ENCODE measurements around the gene PANX1.
"Not testable (repeated sequence)": the region's sequence is repeated elsewhere in the genome, so short reads cannot be mapped to it uniquely, and the experiment has no call there.

PANX1 gene

GRCh38 chr11:94128746-94129511 is at the start of gene PANX1:
TSS of gene PANX1 (plus strand) at chr11:94128841. CDS start at chr11:94129313, 472 bp downstream.
- peak; percentile 68 for DNase-seq (ENCODE audit: low read depth in 2 of 2)

DNA sequence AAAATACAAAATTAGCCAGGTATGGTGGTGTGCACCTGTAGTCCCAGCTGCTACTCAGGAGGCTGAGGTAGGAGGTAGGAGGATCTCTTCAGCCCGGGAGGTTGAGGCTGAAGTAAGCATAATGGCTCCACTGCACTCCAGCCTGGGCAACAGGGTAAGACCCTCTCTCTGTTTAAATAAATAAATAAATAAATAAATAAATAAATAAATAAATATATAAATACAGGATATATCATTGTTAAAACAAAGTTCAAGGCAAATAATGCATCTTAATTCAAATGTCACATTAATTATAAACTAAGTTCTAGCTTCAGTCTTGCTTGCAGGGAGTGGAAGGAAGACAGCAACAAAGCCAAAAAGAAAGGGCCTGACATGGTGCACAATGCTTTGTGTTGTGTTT is 44.5 kb upstream of the PANX1 start:
- no peak for DNase-seq (ENCODE audit: low read depth in 2 of 2)

DNA sequence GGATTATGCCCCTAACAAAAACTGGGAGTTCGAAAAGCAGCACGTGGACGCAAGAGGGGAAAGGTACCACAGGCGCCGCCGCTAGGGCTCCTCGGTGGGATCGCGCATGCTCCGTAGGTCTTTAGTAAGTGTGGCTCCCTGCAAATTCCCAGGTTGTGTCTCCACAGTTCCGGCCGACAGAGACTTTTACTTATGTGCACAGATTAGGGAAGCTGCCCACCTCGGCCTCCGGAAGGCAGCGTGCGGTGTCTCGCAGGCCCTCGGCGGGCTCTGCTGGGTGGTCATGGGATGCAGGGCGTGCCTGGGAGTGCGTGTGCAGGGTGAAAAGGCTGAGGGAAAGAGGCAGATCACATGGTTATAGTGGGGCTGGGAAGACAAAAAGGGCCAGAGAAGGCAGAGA is 39.7 kb upstream of the PANX1 start:
- no peak for DNase-seq (ENCODE audit: low read depth in 2 of 2)

DNA sequence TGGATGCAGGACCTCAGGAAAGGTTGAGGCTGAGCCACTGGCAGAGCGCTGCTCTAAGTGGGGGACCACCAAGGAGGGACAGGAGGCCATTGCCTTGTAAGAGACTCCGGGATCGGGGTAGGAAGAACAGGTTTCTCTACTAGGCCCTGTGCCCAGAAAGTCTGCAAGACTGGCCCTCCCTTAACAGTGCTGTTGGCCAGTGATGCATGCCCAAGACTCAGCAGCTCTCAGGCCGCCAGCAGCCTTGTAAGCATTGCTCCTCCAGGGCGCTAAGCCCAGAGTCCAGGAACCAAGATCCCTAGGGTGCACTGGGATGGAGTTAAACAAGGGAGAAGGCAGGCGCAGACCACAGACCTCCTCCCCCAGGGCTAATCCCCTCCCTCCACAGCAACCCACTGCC is 39.3 kb upstream of the PANX1 start:
- no peak for DNase-seq (ENCODE audit: low read depth in 2 of 2)

DNA sequence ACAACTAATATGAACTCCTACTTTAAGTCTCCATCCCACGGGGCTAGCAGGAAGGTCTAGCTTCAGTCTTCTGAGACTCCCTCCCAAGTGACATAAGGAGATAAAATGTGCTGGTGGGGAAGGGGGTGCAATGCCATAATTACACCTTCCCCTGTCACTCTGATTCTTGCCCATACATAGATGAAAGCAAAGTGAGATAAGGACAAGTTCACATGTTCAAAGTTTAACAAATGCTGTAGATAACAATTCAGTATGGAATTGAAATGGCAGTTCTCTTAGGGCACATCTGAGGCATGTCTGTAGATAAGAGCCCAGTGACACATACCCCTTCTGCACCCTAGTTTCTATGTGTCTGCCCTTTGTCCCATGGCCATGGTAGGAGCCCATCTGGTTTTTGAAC is 38.2 kb upstream of the PANX1 start:
- DNase-seq (ENCODE audit: low read depth in 2 of 2): no peak

DNA sequence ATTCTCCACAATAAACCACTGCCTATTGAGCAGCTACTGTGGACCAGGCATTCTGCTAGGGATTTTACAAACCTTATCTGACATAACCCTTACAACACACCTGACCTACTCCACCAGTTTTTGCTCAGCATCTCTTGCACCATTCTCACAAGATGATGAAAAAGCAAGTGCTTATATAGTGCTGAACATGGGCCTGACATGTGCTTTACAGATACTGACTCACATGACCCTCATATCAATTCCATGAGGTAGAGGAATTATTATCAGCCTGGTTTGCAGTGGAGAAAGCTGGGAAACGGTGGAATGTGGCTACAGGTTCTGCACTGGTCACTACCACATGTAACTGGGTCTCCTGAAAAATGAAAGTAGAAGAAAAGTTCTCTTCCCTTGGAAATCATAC is 37.5 kb upstream of the PANX1 start:
- no peak for DNase-seq (ENCODE audit: low read depth in 2 of 2)

- DNase-seq (ENCODE audit: low read depth in 2 of 2): no peak
Measured at GRCh38 chr11:94100253-94100652, 28.4 kb upstream of the PANX1 start.

DNA sequence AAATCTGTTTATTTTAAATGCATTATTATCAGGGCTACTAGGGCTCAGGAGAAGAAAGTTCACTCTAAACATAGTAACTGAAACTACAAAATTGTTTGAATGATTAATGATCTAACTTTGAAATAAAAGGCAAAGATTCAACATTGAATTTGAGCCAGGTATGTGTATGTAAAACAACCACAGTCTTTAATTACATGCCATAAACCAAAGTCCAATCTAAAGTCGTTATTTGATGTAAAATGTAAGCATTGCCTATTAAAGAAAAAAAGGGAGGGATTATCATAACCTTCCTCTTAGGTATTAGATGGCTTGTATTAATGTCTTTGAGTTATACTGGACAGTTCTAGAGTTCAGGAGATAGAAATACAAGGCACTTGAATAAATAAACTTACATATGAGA is 25.2 kb upstream of the PANX1 start:
- no peak for DNase-seq (ENCODE audit: low read depth in 2 of 2)

DNA sequence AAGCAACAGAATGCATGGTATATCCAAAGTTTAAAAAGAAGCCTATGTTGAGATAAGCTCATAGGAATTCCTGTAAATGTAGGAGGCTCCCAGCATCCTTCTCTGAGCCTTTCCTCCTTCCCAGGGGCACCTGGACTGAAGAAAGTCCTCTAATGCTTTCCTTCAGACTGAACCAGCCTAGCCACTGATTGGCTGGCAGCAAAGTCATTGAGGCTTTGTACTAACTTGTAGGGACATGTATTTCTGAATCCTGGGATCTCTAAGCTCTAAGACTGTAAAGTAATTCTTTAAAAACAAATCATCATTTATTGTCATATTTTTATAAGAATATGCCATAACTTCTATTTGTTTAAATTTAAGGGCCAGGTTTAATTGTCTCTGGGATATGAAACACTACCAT is 23.9 kb upstream of the PANX1 start:
- no peak for DNase-seq (ENCODE audit: low read depth in 2 of 2)

DNA sequence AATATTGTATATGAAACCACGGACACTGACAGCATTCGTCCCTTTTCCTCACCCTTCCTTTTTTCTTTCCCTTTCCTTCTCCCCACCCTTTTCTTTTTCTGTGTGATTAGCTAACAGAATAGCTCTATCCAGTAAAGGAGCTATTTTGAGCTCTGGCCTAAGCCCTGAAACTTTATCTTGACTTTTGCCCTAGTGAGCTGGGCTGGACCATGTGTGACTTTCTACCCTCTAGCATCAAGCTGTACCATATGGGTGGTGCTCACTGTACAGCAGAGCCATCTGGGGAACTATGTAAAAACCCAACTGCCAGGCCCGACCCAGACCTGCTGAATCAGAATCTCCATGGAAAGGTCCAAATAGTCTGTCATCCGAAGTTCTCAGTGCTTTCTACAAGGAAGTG is 21.9 kb upstream of the PANX1 start:
- no peak for DNase-seq (ENCODE audit: low read depth in 2 of 2)

- no peak for DNase-seq (ENCODE audit: low read depth in 2 of 2)
Measured at GRCh38 chr11:94107363-94107762, 21.3 kb upstream of the PANX1 start.

GRCh38 chr11:94111241-94111640 is 17.4 kb upstream of the PANX1 start:
- no peak for DNase-seq (ENCODE audit: low read depth in 2 of 2)

- DNase-seq (ENCODE audit: low read depth in 2 of 2): no peak
Measured at GRCh38 chr11:94111660-94112059, 17.0 kb upstream of the PANX1 start.

DNA sequence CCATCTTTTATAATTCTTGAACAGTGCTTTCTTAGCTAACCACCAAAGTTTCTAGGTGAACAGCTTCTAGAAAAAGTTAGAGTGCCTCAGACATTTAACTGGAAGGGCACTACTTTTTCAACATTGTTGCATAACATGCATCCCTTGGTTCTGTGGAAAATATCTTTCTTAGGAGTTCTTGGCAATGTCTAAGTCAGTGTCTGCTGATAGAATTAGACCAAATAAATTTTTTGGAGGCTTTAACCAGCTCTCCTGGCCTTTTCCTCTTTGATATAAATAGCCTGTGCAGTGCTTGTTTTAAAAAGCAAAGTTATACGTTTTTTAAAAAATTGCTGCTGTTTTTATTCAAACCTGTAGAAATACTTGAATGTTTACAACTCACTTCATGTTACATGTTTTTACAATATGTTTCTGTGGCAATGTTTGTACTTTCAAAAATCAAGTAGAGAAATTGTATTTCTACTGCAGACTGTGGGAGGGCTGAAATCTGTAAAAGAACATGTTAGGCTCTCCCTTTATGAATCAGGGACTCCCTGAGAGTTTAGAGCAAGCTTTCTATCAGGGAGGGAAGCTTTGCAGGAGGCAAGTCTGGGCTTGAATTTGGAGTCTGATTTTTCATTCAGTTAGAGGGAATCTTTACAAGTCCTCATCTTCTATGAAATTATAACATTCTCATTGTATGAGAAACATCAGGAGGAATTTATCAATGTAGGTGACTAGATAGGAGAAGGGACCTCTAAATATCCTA is 16.3 kb upstream of the PANX1 start:
- DNase-seq (ENCODE audit: low read depth in 2 of 2): no peak

DNA sequence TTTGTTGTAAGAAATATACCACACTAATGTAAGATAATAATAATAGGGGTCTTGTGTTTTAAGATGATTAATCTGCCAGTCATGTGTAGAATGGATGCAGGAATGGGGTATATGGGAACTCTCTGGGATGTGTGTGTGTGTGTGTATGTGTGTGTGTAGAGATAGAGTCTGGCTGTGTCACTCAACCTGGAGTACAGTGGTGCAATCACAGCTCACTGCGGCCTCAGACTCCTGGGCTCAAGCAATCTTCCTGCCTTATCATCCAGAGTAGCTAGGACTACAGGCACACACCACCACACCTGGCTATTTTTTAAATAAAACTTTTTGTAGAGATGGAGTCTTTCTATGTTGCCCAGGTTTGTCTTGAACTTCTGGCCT is 11.5 kb upstream of the PANX1 start:
- DNase-seq (ENCODE audit: low read depth in 2 of 2): no peak

- no peak for DNase-seq (ENCODE audit: low read depth in 2 of 2)
Measured at GRCh38 chr11:94117871-94118270, 10.8 kb upstream of the PANX1 start.

- DNase-seq (ENCODE audit: low read depth in 2 of 2): not testable (repeated sequence)
Measured at GRCh38 chr11:94119676-94120075, 9.0 kb upstream of the PANX1 start.

GRCh38 chr11:94120516-94120915 is 8.1 kb upstream of the PANX1 start:
- DNase-seq (ENCODE audit: low read depth in 2 of 2): not testable (repeated sequence)

- DNase-seq (ENCODE audit: low read depth in 2 of 2): no peak
Measured at GRCh38 chr11:94120946-94121345, 7.7 kb upstream of the PANX1 start.

DNA sequence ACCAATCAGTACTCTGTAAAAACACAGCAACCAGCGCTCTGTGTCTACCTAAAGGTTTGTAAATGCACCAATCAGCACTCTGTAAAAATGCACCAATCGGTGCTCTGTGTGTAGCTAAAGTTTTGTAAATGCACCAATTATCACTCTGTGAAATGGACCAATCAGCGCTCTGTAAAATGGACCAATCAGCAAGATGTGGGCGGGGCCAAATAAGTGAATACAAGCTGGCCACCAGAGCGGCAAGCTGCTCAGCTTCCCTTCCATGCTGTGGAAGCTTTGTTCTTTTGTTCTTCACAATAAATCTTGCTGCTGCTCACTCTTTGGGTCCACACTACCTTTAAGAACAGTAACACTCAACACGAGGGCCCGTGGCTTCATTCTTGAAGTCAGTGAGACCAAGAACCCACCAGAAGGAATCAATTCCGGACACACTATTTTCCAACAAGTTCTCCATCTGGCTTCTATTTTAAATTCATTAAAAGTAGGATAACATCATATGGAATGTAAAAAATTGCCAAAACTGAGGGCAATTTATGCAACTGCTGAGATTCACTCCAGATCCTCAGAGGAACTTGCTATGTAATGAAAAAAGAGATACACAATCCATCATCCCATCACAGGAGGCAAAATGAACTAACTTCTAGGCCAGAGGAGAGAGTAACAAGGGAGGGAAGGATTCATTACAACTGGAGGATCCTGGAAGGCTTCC is 3.1 kb upstream of the PANX1 start:
- DNase-seq (ENCODE audit: low read depth in 2 of 2): no peak

GRCh38 chr11:94127638-94128037 is 1.0 kb upstream of the PANX1 start:
- DNase-seq (ENCODE audit: low read depth in 2 of 2): no peak

- DNase-seq (ENCODE audit: low read depth in 2 of 2): peak in 1 of 2 donors; percentile 10
Measured at GRCh38 chr11:94128291-94128745, 323 bp upstream of the PANX1 start.
